Peyer's patch (tissue), 4 donors: Measurements from ENCODE around the gene ZSCAN26.

Source experiments
- POLR2A ChIP-seq, 2 donors: fragments of 450-650 bp; IDR thresholded peaks; one replicate each; pipeline ENCODE4 v1.5.1; 2017; ENCODE audit warnings: antibody characterized with exemption in 2 of 2, mild to moderate bottlenecking in 2 of 2, moderate library complexity in 2 of 2
- TF ChIP-seq, protein P1 (sequence below), 6 experiments: fragments of 450-650 bp in 4 of 6; fragments of 200-600 bp in 2 of 6; sonication (generic) in 1 of 6; IDR thresholded peaks; one replicate each; pipeline ENCODE4 v1.5.1; 2017 to 2019; ENCODE audit warnings: antibody characterized with exemption in 6 of 6, mild to moderate bottlenecking in 3 of 6, moderate library complexity in 1 of 6

DNA sequence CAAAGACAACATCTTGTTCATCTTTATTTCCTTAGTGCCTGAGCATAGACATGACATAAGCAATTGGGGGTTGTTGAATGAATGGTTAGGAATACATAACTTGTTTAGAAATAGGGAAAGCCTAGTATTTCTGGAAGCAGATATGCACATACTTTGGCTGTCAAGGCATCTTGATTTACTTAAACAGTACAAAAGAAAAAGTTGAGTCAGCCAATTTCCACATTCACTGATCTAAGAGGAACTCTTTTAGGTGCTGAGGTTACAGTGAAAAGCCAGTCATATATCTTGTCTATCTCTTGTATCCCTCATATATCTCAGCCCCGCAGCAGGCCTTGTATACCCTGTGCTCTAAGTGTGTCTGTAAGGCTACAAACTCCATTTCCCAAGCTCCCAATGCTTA, 26.5 kb upstream of the ZSCAN26 start:
- TF ChIP-seq, protein P1, sequence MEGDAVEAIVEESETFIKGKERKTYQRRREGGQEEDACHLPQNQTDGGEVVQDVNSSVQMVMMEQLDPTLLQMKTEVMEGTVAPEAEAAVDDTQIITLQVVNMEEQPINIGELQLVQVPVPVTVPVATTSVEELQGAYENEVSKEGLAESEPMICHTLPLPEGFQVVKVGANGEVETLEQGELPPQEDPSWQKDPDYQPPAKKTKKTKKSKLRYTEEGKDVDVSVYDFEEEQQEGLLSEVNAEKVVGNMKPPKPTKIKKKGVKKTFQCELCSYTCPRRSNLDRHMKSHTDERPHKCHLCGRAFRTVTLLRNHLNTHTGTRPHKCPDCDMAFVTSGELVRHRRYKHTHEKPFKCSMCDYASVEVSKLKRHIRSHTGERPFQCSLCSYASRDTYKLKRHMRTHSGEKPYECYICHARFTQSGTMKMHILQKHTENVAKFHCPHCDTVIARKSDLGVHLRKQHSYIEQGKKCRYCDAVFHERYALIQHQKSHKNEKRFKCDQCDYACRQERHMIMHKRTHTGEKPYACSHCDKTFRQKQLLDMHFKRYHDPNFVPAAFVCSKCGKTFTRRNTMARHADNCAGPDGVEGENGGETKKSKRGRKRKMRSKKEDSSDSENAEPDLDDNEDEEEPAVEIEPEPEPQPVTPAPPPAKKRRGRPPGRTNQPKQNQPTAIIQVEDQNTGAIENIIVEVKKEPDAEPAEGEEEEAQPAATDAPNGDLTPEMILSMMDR (IDR thresholded peaks at IDR 0.05), result no peak
- TF ChIP-seq POLR2A (IDR thresholded peaks at IDR 0.05), result no peak
